WERI-Rb-1 (cell line): ENCODE measurements around the gene JDP2.

ENCODE experiments used
- DNase-seq: peaks from one replicate; pipeline ENCODE4 v3.0.0-alpha.2; 2020
- H3K27ac ChIP-seq: fragments of 250-450 bp; sonication (Bioruptor Pico); 2 replicates; pipeline ENCODE4 v1.5.1; 2020; ENCODE audit warnings: mild to moderate bottlenecking, moderate library complexity
- H3K27me3 ChIP-seq: fragments of 250-450 bp; sonication (Bioruptor Pico); 2 replicates; pipeline ENCODE4 v1.5.1; 2021; ENCODE audit warnings: mild to moderate bottlenecking, low read depth, moderate library complexity; ENCODE audit not compliant: insufficient read depth, severe bottlenecking
- H3K36me3 ChIP-seq: fragments of 250-450 bp; sonication (Bioruptor Pico); 2 replicates; pipeline ENCODE4 v1.5.1; 2020; ENCODE audit warnings: mild to moderate bottlenecking, moderate library complexity
- H3K4me3 ChIP-seq: 2 replicates; pipeline ENCODE4 v1.5.1; 2011; ENCODE audit warnings: low read depth, mild to moderate bottlenecking, control low read depth, low read length
- H3K9me3 ChIP-seq: fragments of 250-450 bp; sonication (Bioruptor Pico); 2 replicates; pipeline ENCODE4 v1.5.1; 2021; ENCODE audit warnings: mild to moderate bottlenecking, moderate library complexity; ENCODE audit not compliant: severe bottlenecking
- CTCF ChIP-seq: IDR thresholded peaks from 2 replicates; pipeline ENCODE4 v1.5.1; 2011; ENCODE audit warnings: low read depth, mild to moderate bottlenecking, control low read depth, inconsistent platforms, low read length

Gene JDP2

GRCh38 chr14:75402867-75403413 is 24.9 kb upstream of the JDP2 start:
- Histone ChIP-seq H3K36me3 (no peaks in the 10 kb centered on the region), H3K9me3 (peaks cover 4% of the 10 kb centered on the region), H3K4me3 (no peak overlapping the region), H3K27ac (no peak overlapping the region), H3K27me3 (no peaks in the 10 kb centered on the region)
- no peak for DNase-seq
- TF ChIP-seq CTCF, result no peak

GRCh38 chr14:75404847-75405246 is 23.0 kb upstream of the JDP2 start:
- Histone ChIP-seq H3K4me3 (no peak overlapping the region), H3K9me3 (no peaks in the 10 kb centered on the region), H3K27ac (no peak overlapping the region), H3K27me3 (no peaks in the 10 kb centered on the region), H3K36me3 (no peaks in the 10 kb centered on the region)
- TF ChIP-seq CTCF, result no peak
- no peak for DNase-seq

DNA sequence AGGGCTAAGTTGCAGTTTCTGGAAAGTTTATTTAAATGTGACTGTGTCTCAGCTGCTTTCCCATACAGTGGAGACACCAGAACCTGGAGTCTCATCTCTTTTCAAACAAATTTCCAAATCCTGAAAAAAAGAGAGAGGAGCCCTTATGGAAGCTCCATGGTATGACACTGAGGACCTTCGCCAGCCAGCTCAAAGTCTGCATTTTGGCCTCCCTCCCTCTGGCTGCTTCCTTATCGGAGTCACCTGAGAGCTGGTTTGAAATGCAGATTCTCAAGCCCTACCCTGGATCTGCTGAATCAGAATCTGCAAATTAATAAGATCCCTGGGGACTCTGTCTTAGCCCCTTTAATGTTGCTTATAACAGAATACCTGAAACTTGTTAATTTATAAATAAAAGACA is 21.7 kb upstream of the JDP2 start:
- no peak for DNase-seq
- Histone ChIP-seq H3K27ac (no peak overlapping the region), H3K36me3 (no peaks in the 10 kb centered on the region), H3K27me3 (no peaks in the 10 kb centered on the region), H3K4me3 (no peak overlapping the region), H3K9me3 (no peaks in the 10 kb centered on the region)
- no peak for TF ChIP-seq CTCF

DNA sequence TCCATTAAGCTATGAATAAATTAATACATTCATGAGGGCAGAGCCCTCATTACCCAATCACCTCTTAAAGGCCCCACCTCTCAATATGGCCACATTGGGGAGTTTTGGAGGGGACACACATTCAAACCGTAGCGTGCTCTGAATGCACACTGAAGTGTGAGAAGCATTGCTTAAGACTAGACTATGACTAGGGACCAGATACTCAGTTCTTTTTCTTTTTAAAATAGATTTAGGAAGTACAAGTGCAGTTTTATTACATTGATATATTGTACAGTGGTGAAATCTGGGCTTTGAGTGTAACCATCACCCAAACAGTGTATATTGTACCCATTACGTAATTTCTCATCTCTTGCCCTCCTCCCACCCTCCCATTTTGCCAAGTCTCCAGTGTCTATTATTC is 21.0 kb upstream of the JDP2 start:
- no peak for DNase-seq
- no peak for TF ChIP-seq CTCF

GRCh38 chr14:75409316-75410205 is 18.3 kb upstream of the JDP2 start:
- TF ChIP-seq CTCF, result no peak
- DNase-seq, result no peak
- Histone ChIP-seq H3K9me3 (no peaks in the 10 kb centered on the region), H3K36me3 (no peaks in the 10 kb centered on the region), H3K27me3 (no peaks in the 10 kb centered on the region), H3K4me3 (no peak overlapping the region), H3K27ac (no peak overlapping the region)

More for the DNA sequence above, 21.0 kb upstream of the JDP2 start:
- no peak overlapping the region for H3K27ac ChIP-seq
- no peaks in the 10 kb centered on the region for H3K27me3 ChIP-seq
- no peaks in the 10 kb centered on the region for H3K9me3 ChIP-seq
- H3K4me3 ChIP-seq, result no peak overlapping the region
- H3K36me3 ChIP-seq, result no peaks in the 10 kb centered on the region
